Measurements from ENCODE around the gene R3HDML. TPM values are rescaled to one million over a fixed set of nuclear protein-coding genes. Genes with fewer than 3 reads are reported as not detected.

Gene R3HDML
- total and polyA plus RNA-seq, 2 of the 13 experiments (the other 11 are each of a cell fraction or from before 2014, with no cell fraction given) = not detected

DNA sequence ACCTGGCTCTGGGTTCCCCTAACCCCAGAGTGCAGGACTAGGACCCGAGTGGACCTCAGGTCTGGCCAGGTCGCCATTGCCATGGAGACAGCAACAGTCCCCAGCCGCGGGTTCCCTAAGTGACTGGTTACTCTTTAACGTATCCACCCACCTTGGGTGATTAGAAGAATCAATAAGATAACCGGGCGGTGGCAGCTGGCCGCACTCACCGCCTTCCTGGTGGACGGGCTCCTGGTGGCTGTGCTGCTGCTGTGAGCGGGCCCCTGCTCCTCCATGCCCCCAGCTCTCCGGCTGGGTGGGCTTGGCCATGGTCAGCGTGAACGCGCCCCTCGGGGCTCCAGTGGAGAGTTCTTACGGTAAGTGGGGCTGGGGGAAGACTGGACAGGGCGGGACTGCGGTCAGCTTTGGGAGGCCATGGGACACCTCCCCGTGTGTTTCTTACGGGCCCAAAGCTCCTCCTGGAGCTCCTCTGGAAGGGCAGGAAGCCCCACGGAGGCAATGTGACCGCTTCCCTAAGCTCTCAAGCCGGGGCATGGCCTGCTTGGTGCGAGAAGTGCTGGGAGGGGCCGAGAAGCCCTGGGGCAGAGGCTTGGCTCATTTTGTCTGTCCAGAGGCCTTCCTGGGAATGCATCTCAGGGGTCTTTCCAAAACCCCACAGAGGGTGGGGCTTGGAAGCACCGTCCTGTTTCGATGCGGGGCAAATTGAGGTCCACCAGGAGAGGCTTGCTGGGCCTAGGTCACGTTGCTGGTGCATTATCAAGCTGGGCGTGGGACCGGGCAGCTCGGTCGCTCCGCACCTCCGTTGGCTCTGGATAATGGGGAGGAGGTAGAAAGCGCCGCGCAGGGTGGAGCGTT lies 18.9 kb downstream of the R3HDML start, which contains the start of gene HNF4A (continued):
- TF ChIP-seq, protein P1, sequence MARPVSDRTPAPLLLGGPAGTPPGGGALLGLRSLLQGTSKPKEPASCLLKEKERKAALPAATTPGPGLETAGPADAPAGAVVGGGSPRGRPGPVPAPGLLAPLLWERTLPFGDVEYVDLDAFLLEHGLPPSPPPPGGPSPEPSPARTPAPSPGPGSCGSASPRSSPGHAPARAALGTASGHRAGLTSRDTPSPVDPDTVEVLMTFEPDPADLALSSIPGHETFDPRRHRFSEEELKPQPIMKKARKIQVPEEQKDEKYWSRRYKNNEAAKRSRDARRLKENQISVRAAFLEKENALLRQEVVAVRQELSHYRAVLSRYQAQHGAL (CRISPR knock-in tag; IDR thresholded peaks at IDR 0.05; ENCODE audit: not compliant biosample characterization) = no peak
- peak; percentile 14 for TF ChIP-seq CREM (IDR thresholded peaks at IDR 0.05)
- TF ChIP-seq CREM (CRISPR knock-in tag; IDR thresholded peaks at IDR 0.05) = no peak
- peak; percentile 94 for TF ChIP-seq ZNF503 (CRISPR knock-in tag; IDR thresholded peaks at IDR 0.05)
- peak; percentile 72 for TF ChIP-seq ZBTB14 (CRISPR knock-in tag; IDR thresholded peaks at IDR 0.05)
- TF ChIP-seq ZFP62 (CRISPR knock-in tag; IDR thresholded peaks at IDR 0.05) = no peak
- peak; percentile 58; the same call in 1 of the 2 replicates for TF ChIP-seq WIZ (CRISPR knock-in tag; IDR thresholded peaks at IDR 0.05)
- no peak for TF ChIP-seq FOXP1 (IDR thresholded peaks at IDR 0.05)
- TF ChIP-seq FOXP1 (CRISPR knock-in tag; IDR thresholded peaks at IDR 0.05) = no peak
- peak; percentile 73 for TF ChIP-seq GMEB1 (CRISPR knock-in tag; IDR thresholded peaks at IDR 0.05; ENCODE audit: borderline replicate concordance)
- TF ChIP-seq ATF7-NPFF (CRISPR knock-in tag; IDR thresholded peaks at IDR 0.05; ENCODE audit: low read depth) = peak; percentile 35; the same call in 1 of the 2 replicates
- TF ChIP-seq HOMEZ (CRISPR knock-in tag; IDR thresholded peaks at IDR 0.05; ENCODE audit: low read depth) = peak; percentile 86; the same call in 1 of the 2 replicates
- peak; percentile 96 for TF ChIP-seq TGIF2 (CRISPR knock-in tag; IDR thresholded peaks at IDR 0.05)
- TF ChIP-seq HES4 (CRISPR knock-in tag; IDR thresholded peaks at IDR 0.05; ENCODE audit: borderline replicate concordance) = peak; percentile 95
- peak; percentile 84; the same call in 1 of the 2 replicates for TF ChIP-seq MAF1 (CRISPR knock-in tag; IDR thresholded peaks at IDR 0.05; ENCODE audit: borderline replicate concordance)
- TF ChIP-seq FLYWCH1 (CRISPR knock-in tag; IDR thresholded peaks at IDR 0.05) = no peak
- peak; percentile 83 for TF ChIP-seq ZNF18 (CRISPR knock-in tag; IDR thresholded peaks at IDR 0.05; ENCODE audit: insufficient replicate concordance)
- no peak for TF ChIP-seq ZNF24 (IDR thresholded peaks at IDR 0.05)

Data from HepG2 (cell line).